MM.1S (cell line): ENCODE measurements around the gene GMPR.

Experiments
- DNase-seq: peaks from one replicate; pipeline ENCODE4 v3.0.0-alpha.2; 2015
- H2AFZ ChIP-seq: fragments of 300-600 bp; sonication (generic); 2 replicates; pipeline ENCODE4 v1.6.0; 2016; ENCODE audit warnings: antibody characterized with exemption, low read length
- H3F3A ChIP-seq: fragments of 300-600 bp; sonication (generic); 2 replicates; pipeline ENCODE4 v1.6.1; 2016; ENCODE audit warnings: mild to moderate bottlenecking, antibody characterized with exemption, low read length, moderate library complexity, mixed read lengths; ENCODE audit not compliant: insufficient read depth
- H3K27ac ChIP-seq: fragments of 300-600 bp; sonication (generic); 2 replicates; pipeline ENCODE4 v1.5.1; 2016; ENCODE audit warnings: mild to moderate bottlenecking, low read length
- H3K27me3 ChIP-seq: fragments of 300-600 bp; sonication (generic); replicated peaks from 2 replicates; pipeline ENCODE4 v1.6.0; 2016; ENCODE audit warnings: low read length; ENCODE audit not compliant: insufficient read depth
- H3K36me3 ChIP-seq: fragments of 300-600 bp; sonication (generic); replicated peaks from 2 replicates; pipeline ENCODE4 v1.6.1; 2016; ENCODE audit warnings: mild to moderate bottlenecking, low read length, mixed read lengths; ENCODE audit not compliant: insufficient read depth
- H3K4me1 ChIP-seq: fragments of 300-600 bp; sonication (generic); 2 replicates; pipeline ENCODE4 v1.6.1; 2016; ENCODE audit warnings: low read length, mixed read lengths
- H3K4me2 ChIP-seq: fragments of 300-600 bp; sonication (generic); 2 replicates; pipeline ENCODE4 v1.6.0; 2016; ENCODE audit warnings: low read depth, low read length
- H3K4me3 ChIP-seq: fragments of 300-600 bp; sonication (generic); 2 replicates; pipeline ENCODE4 v1.5.1; 2016; ENCODE audit warnings: low read length, mixed read lengths
- H3K79me2 ChIP-seq: fragments of 300-600 bp; sonication (generic); 2 replicates; pipeline ENCODE4 v1.6.1; 2016; ENCODE audit warnings: mixed run types, low read length, mixed read lengths
- H3K9ac ChIP-seq: fragments of 300-600 bp; sonication (generic); 2 replicates; pipeline ENCODE4 v1.6.1; 2016; ENCODE audit warnings: low read length, mixed read lengths
- H3K9me2 ChIP-seq: fragments of 300-600 bp; sonication (generic); replicated peaks from 2 replicates; pipeline ENCODE4 v1.6.1; 2016; ENCODE audit warnings: mild to moderate bottlenecking, low read length, mixed read lengths; ENCODE audit not compliant: insufficient read depth
- H3K9me3 ChIP-seq: fragments of 300-600 bp; sonication (generic); replicated peaks from 2 replicates; pipeline ENCODE4 v1.6.1; 2016; ENCODE audit warnings: mild to moderate bottlenecking, low read length, mixed read lengths; ENCODE audit not compliant: insufficient read depth
- H4K20me1 ChIP-seq: fragments of 300-600 bp; sonication (generic); 2 replicates; pipeline ENCODE4 v1.6.1; 2016; ENCODE audit warnings: mild to moderate bottlenecking, low read length, moderate library complexity, mixed read lengths; ENCODE audit not compliant: insufficient read depth
- CTCF ChIP-seq: fragments of 300-600 bp; sonication (generic); IDR thresholded peaks from 2 replicates; pipeline ENCODE4 v1.5.1; 2016; ENCODE audit warnings: antibody characterized with exemption, low read length, mixed read lengths
- EZH2 ChIP-seq: fragments of 300-600 bp; sonication (generic); optimal IDR thresholded peaks from 2 replicates; pipeline ENCODE3; 2017; ENCODE audit warnings: low read depth, mild to moderate bottlenecking, antibody characterized with exemption, low read length, mixed read lengths
- EZH2phosphoT487 ChIP-seq: fragments of 300-600 bp; sonication (generic); IDR thresholded peaks from 2 replicates; pipeline ENCODE4 v1.6.1; 2018; ENCODE audit warnings: antibody characterized with exemption, low read length

The GMPR gene

GRCh38 chr6:16322666-16323312 is 84.4 kb downstream of the GMPR start:
- Histone ChIP-seq H3K4me1 (peaks cover 44% of the 10 kb centered on the region), H3K9me3 (no peaks in the 10 kb centered on the region), H3K36me3 (no peaks in the 10 kb centered on the region), H3K4me3 (no peak overlapping the region), H3K9ac (peak overlapping the region; percentile 59), H2AFZ (no peak overlapping the region), H3F3A (peaks cover 32% of the 10 kb centered on the region), H3K79me2 (peaks cover 5% of the 10 kb centered on the region; the same call in 1 of the 2 replicates), H3K4me2 (peak overlapping the region; percentile 57), H4K20me1 (no peaks in the 10 kb centered on the region), H3K27me3 (no peaks in the 10 kb centered on the region), H3K9me2 (no peaks in the 10 kb centered on the region), H3K27ac (peak overlapping the region; percentile 90)
- TF ChIP-seq CTCF: 0 out of 2 replicates have a peak, but pooled peaks have one; percentile 9
- no peak for TF ChIP-seq EZH2phosphoT487
- peak; percentile 94 for DNase-seq

- H2AFZ ChIP-seq: no peak overlapping the region
- TF ChIP-seq CTCF: no peak
- no peak for TF ChIP-seq EZH2phosphoT487
- no peak for TF ChIP-seq EZH2
- H3K4me2 ChIP-seq: no peak overlapping the region
Measured at GRCh38 chr6:16324184-16324583, 85.8 kb downstream of the GMPR start.

GRCh38 chr6:16324606-16325225 is 86.3 kb downstream of the GMPR start:
- no peak for TF ChIP-seq CTCF
- no peak for TF ChIP-seq EZH2
- no peak for TF ChIP-seq EZH2phosphoT487
- no peaks in the 10 kb centered on the region for H3K36me3 ChIP-seq
- H2AFZ ChIP-seq: no peak overlapping the region
- no peak overlapping the region for H3K9ac ChIP-seq
- peaks cover 37% of the 10 kb centered on the region for H3K4me1 ChIP-seq
- H3K9me3 ChIP-seq: no peaks in the 10 kb centered on the region
- H3F3A ChIP-seq: peaks cover 26% of the 10 kb centered on the region
- DNase-seq: no peak
- no peaks in the 10 kb centered on the region for H3K9me2 ChIP-seq
- H4K20me1 ChIP-seq: no peaks in the 10 kb centered on the region
- H3K27me3 ChIP-seq: no peaks in the 10 kb centered on the region
- no peak overlapping the region for H3K4me3 ChIP-seq
- no peak overlapping the region for H3K4me2 ChIP-seq
- H3K27ac ChIP-seq: no peak overlapping the region
- H3K79me2 ChIP-seq: peaks cover 5% of the 10 kb centered on the region; the same call in 1 of the 2 replicates

More at GRCh38 chr6:16324184-16324583, 85.8 kb downstream of the GMPR start:
- Histone ChIP-seq H3K9me2 (no peaks in the 10 kb centered on the region), H3F3A (peaks cover 29% of the 10 kb centered on the region), H3K27ac (no peak overlapping the region; the same call in 1 of the 2 replicates), H3K79me2 (peaks cover 5% of the 10 kb centered on the region; the same call in 1 of the 2 replicates), H3K9me3 (no peaks in the 10 kb centered on the region), H3K4me3 (no peak overlapping the region), H3K4me1 (peaks cover 42% of the 10 kb centered on the region), H4K20me1 (no peaks in the 10 kb centered on the region), H3K9ac (no peak overlapping the region), H3K36me3 (no peaks in the 10 kb centered on the region), H3K27me3 (no peaks in the 10 kb centered on the region)
- DNase-seq: no peak
